ENCODE results near the gene RCHY1. TPM values are rescaled to one million over a fixed set of nuclear protein-coding genes. Genes with fewer than 3 reads are reported as not detected.

RCHY1 gene
- total and polyA plus RNA-seq, 2 donors (not counting 3 experiments of a cell fraction or from before 2014, with no cell fraction given), result 21.1 to 30.9 TPM

DNA sequence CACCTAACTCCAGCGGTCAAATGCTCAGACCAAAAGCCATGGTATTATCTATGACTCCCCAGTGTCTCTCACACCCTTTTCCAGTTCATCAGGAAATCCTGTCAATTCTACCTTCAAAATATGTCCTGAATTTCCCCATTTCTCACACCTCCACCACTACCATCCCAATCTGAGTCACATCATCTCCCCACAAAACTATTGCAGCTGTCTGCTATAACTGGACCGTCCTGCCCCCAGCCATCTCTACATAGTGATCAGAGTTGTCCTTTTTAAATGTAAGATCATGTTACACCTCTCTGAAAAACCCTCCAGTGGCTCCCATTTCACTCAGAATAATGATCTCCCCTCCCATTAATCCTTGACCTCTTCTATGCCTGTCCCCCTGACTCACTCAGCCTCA is 34.8 kb upstream of the RCHY1 start:
- Histone ChIP-seq H3K27me3 (ENCODE audit: control insufficient read depth in 2 of 2, insufficient read depth in 2 of 2, low read length in 2 of 2) (no peaks in the 10 kb centered on the region), H3K4me2 (ENCODE audit: insufficient read depth, low read length) (no peak overlapping the region), H2AFZ (ENCODE audit: low read depth, low read length) (no peak overlapping the region), H3K36me3 (ENCODE audit: control insufficient read depth in 2 of 2, extremely low read depth in 1 of 2, insufficient read depth in 2 of 2, low read length in 2 of 2) (no peaks in the 10 kb centered on the region), H3K4me3 (replicated peaks in 1 of 3; ENCODE audit: insufficient read depth in 1 of 3, low read depth in 1 of 3, low read length in 3 of 3) (no peak overlapping the region), H3K79me2 (ENCODE audit: control insufficient read depth, insufficient read depth, low read length) (no peaks in the 10 kb centered on the region), H3K9ac (replicated peaks; ENCODE audit: extremely low read depth, insufficient read depth, low read length) (no peak overlapping the region), H4K20me1 (replicated peaks; ENCODE audit: control insufficient read depth, extremely low read depth, insufficient read depth, low read length) (no peaks in the 10 kb centered on the region), H3K27ac (ENCODE audit: insufficient read depth, low read depth, low read length) (no peak overlapping the region), H3K4me1 (ENCODE audit: control insufficient read depth, extremely low read depth, insufficient read depth, low read length) (no peaks in the 10 kb centered on the region), H3K9me3 (replicated peaks; ENCODE audit: control insufficient read depth, insufficient read depth, low read length) (no peaks in the 10 kb centered on the region), H3K9me1 (replicated peaks; ENCODE audit: control insufficient read depth, extremely low read depth, insufficient read depth, low read length) (no peaks in the 10 kb centered on the region)
- ChIA-PET POLR2A (no interaction called here), CTCF (no interaction called here)
- TF ChIP-seq MYC (IDR thresholded peaks at IDR 0.05; ENCODE audit: low read depth, low read length) (no peak), EZH2 (IDR thresholded peaks at IDR 0.05; ENCODE audit: borderline replicate concordance, low read depth, low read length, severe bottlenecking) (no peak), POLR2A (IDR thresholded peaks at IDR 0.05; ENCODE audit: low read depth, low read length) (no peak), POLR2AphosphoS5 (IDR thresholded peaks at IDR 0.05; ENCODE audit: insufficient read depth, low read depth, low read length) (no peak), JUN (IDR thresholded peaks at IDR 0.05; ENCODE audit: borderline replicate concordance, insufficient read depth, insufficient read length, low read depth) (no peak), FOS (IDR thresholded peaks at IDR 0.05; ENCODE audit: borderline replicate concordance, insufficient read depth, low read length) (no peak), GATA2 (IDR thresholded peaks at IDR 0.05; ENCODE audit: insufficient read depth, insufficient read length, low read depth, low read length) (no peak)
- TF ChIP-seq, protein P1, sequence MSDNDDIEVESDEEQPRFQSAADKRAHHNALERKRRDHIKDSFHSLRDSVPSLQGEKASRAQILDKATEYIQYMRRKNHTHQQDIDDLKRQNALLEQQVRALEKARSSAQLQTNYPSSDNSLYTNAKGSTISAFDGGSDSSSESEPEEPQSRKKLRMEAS (IDR thresholded peaks at IDR 0.05; ENCODE audit: insufficient read depth, insufficient read length), result no peak
- intact Hi-C loops (cut with micrococcal nuclease) (no loop called here), dilution Hi-C loops (cut with MboI; ENCODE audit: extremely low pct_ligation_motif_present, low sequenced_read_pairs) (no loop called here)
- no TSS peak for BruUV-seq (replicated peaks)
- DNase-seq (ENCODE audit: low read depth, low spot score), result no peak
- FAIRE-seq, result no peak

Data from endothelial cell of umbilical vein (primary cell).